Measurements from ENCODE around the gene C5AR2. TPM values are rescaled to one million over a fixed set of nuclear protein-coding genes. Genes with fewer than 3 reads are reported as not detected.

The C5AR2 gene
- total RNA-seq, 1 donor from 2014 or later, result 3.5 TPM

- peaks cover 84% of the 10 kb centered on the region for H3K36me3 ChIP-seq
- H3K4me1 ChIP-seq, result no peaks in the 10 kb centered on the region
- H3K4me3 ChIP-seq, result no peak overlapping the region
- intact Hi-C loops (cut with DNase I), result no loop called here
- H3K27ac ChIP-seq, result no peak overlapping the region
- DNase-seq, result no peak
- ATAC-seq, result no peak
- H3K27me3 ChIP-seq, result no peaks in the 10 kb centered on the region
- H3K9me3 ChIP-seq, result no peaks in the 10 kb centered on the region
- no peak for TF ChIP-seq CTCF (IDR thresholded peaks at IDR 0.05)
Observed at GRCh38 chr19:47375694-47376588, 44.0 kb downstream of the C5AR2 start.

GRCh38 chr19:47376589-47377144 lies 44.7 kb downstream of the C5AR2 start:
- Histone ChIP-seq H3K9me3 (no peaks in the 10 kb centered on the region), H3K27me3 (no peaks in the 10 kb centered on the region), H3K27ac (no peak overlapping the region), H3K4me3 (no peak overlapping the region), H3K4me1 (no peaks in the 10 kb centered on the region), H3K36me3 (peaks cover 85% of the 10 kb centered on the region)
- intact Hi-C loops (cut with DNase I), result no loop called here
- TF ChIP-seq CTCF (IDR thresholded peaks at IDR 0.05), result no peak
- DNase-seq (no peak), ATAC-seq (no peak)

GRCh38 chr19:47377208-47377701 lies 45.3 kb downstream of the C5AR2 start:
- Histone ChIP-seq H3K36me3 (peaks cover 91% of the 10 kb centered on the region), H3K4me1 (no peaks in the 10 kb centered on the region), H3K27me3 (no peaks in the 10 kb centered on the region), H3K27ac (no peak overlapping the region), H3K9me3 (no peaks in the 10 kb centered on the region), H3K4me3 (no peak overlapping the region)
- ATAC-seq (no peak), DNase-seq (no peak)
- no peak for TF ChIP-seq CTCF (IDR thresholded peaks at IDR 0.05)
- intact Hi-C loops (cut with DNase I), result no loop called here

- intact Hi-C loops (cut with DNase I), result no loop called here
- Histone ChIP-seq H3K4me3 (no peak overlapping the region), H3K27ac (no peak overlapping the region), H3K36me3 (peaks cover 88% of the 10 kb centered on the region), H3K27me3 (no peaks in the 10 kb centered on the region), H3K4me1 (no peaks in the 10 kb centered on the region), H3K9me3 (no peaks in the 10 kb centered on the region)
- DNase-seq (no peak), ATAC-seq (no peak)
- no peak for TF ChIP-seq CTCF (IDR thresholded peaks at IDR 0.05)
Observed at GRCh38 chr19:47377801-47378200, 45.8 kb downstream of the C5AR2 start.

- Histone ChIP-seq H3K36me3 (peaks cover 84% of the 10 kb centered on the region), H3K9me3 (no peaks in the 10 kb centered on the region), H3K4me1 (no peaks in the 10 kb centered on the region), H3K27ac (no peak overlapping the region), H3K4me3 (no peak overlapping the region), H3K27me3 (no peaks in the 10 kb centered on the region)
- TF ChIP-seq CTCF (IDR thresholded peaks at IDR 0.05), result no peak
- intact Hi-C loops (cut with DNase I), result no loop called here
- ATAC-seq (no peak), DNase-seq (no peak)
Observed at GRCh38 chr19:47378246-47378645, 46.3 kb downstream of the C5AR2 start.
